Mucosa of rectum (tissue), 2 donors: ENCODE data around the gene MCEE.
"Not testable (repeated sequence)": the region's sequence is repeated elsewhere in the genome, so short reads cannot be mapped to it uniquely, and the experiment has no call there.

ENCODE experiments used
- H3K27ac ChIP-seq, 2 donors: one replicate each; pipeline ENCODE4 v1.7.0; 2013; ENCODE audit warnings: inconsistent platforms in 2 of 2, low read depth in 2 of 2, low read length in 2 of 2
- H3K27me3 ChIP-seq, 2 donors: one replicate each; pipeline ENCODE4 v1.7.0; 2013; ENCODE audit warnings: low read length in 2 of 2; ENCODE audit not compliant: control insufficient read depth in 2 of 2, insufficient read depth in 2 of 2
- H3K36me3 ChIP-seq, 2 donors: one replicate each; pipeline ENCODE4 v1.7.0; 2013; ENCODE audit warnings: low read length in 2 of 2; ENCODE audit not compliant: control insufficient read depth in 2 of 2, insufficient read depth in 2 of 2
- H3K4me1 ChIP-seq, 2 donors: one replicate each; pipeline ENCODE4 v1.7.0; 2013; ENCODE audit warnings: low read length in 2 of 2, mild to moderate bottlenecking in 1 of 2; ENCODE audit not compliant: control insufficient read depth in 2 of 2, insufficient read depth in 2 of 2
- H3K4me3 ChIP-seq, 2 donors: one replicate each; pipeline ENCODE4 v1.7.0; 2013; ENCODE audit warnings: low read length in 2 of 2
- H3K9ac ChIP-seq, 2 donors: one replicate each; pipeline ENCODE4 v1.7.0; 2013; ENCODE audit warnings: low read length in 2 of 2, low read depth in 1 of 2, mild to moderate bottlenecking in 1 of 2
- H3K9me3 ChIP-seq, 2 donors: one replicate each; pipeline ENCODE4 v1.7.0; 2013; ENCODE audit warnings: low read length in 2 of 2; ENCODE audit not compliant: control insufficient read depth in 2 of 2
- donor health status: healthy.
- donor health status: Normal muscosa, but diverticular disease.

The MCEE gene

GRCh38 chr2:71106463-71106862, 23.6 kb downstream of the MCEE start:
- not testable (repeated sequence) for H3K9me3 ChIP-seq

GRCh38 chr2:71103809-71104208, 26.2 kb downstream of the MCEE start:
- Histone ChIP-seq H3K27me3 (no peaks in the 10 kb centered on the region), H3K4me1 (no peaks in the 10 kb centered on the region), H3K4me3 (no peak overlapping the region), H3K9ac (no peak overlapping the region), H3K9me3 (no peaks in the 10 kb centered on the region), H3K36me3 (no peaks in the 10 kb centered on the region), H3K27ac (no peak overlapping the region)

More at GRCh38 chr2:71106463-71106862, 23.6 kb downstream of the MCEE start:
- H3K27ac ChIP-seq, H3K36me3 ChIP-seq, H3K9ac ChIP-seq, H3K4me1 ChIP-seq, H3K4me3 ChIP-seq, H3K27me3 ChIP-seq: not testable (repeated sequence)

- H3K4me3 ChIP-seq = no peak overlapping the region
Measured at GRCh38 chr2:71102981-71103681, 26.9 kb downstream of the MCEE start.

GRCh38 chr2:71101656-71102055, 28.4 kb downstream of the MCEE start:
- Histone ChIP-seq H3K4me1 (no peaks in the 10 kb centered on the region), H3K4me3 (no peak overlapping the region)

More at GRCh38 chr2:71102981-71103681, 26.9 kb downstream of the MCEE start:
- no peaks in the 10 kb centered on the region for H3K4me1 ChIP-seq
- H3K36me3 ChIP-seq = no peaks in the 10 kb centered on the region
- H3K27ac ChIP-seq = no peak overlapping the region
- H3K9ac ChIP-seq = no peak overlapping the region
- no peaks in the 10 kb centered on the region for H3K27me3 ChIP-seq
- H3K9me3 ChIP-seq = no peaks in the 10 kb centered on the region

GRCh38 chr2:71100195-71100964, 29.6 kb downstream of the MCEE start:
- Histone ChIP-seq H3K9me3 (no peaks in the 10 kb centered on the region), H3K4me3 (no peak overlapping the region), H3K36me3 (no peaks in the 10 kb centered on the region), H3K27me3 (no peaks in the 10 kb centered on the region), H3K9ac (no peak overlapping the region), H3K27ac (no peak overlapping the region), H3K4me1 (no peaks in the 10 kb centered on the region)

More at GRCh38 chr2:71101656-71102055, 28.4 kb downstream of the MCEE start:
- Histone ChIP-seq H3K27ac (no peak overlapping the region), H3K27me3 (no peaks in the 10 kb centered on the region), H3K9ac (no peak overlapping the region), H3K9me3 (no peaks in the 10 kb centered on the region), H3K36me3 (no peaks in the 10 kb centered on the region)

GRCh38 chr2:71092491-71093260, 37.4 kb downstream of the MCEE start:
- not testable (repeated sequence) for H3K9ac ChIP-seq, H3K27me3 ChIP-seq, H3K4me3 ChIP-seq, H3K27ac ChIP-seq, H3K36me3 ChIP-seq, H3K4me1 ChIP-seq, H3K9me3 ChIP-seq

- not testable (repeated sequence) for H3K9me3 ChIP-seq, H3K9ac ChIP-seq, H3K4me3 ChIP-seq, H3K27me3 ChIP-seq, H3K36me3 ChIP-seq, H3K4me1 ChIP-seq, H3K27ac ChIP-seq
Measured at GRCh38 chr2:71091808-71092207, 38.2 kb downstream of the MCEE start.

GRCh38 chr2:71089475-71089874, 40.6 kb downstream of the MCEE start:
- H3K27me3 ChIP-seq, H3K9ac ChIP-seq, H3K4me3 ChIP-seq, H3K4me1 ChIP-seq, H3K9me3 ChIP-seq, H3K27ac ChIP-seq, H3K36me3 ChIP-seq: not testable (repeated sequence)

GRCh38 chr2:71085325-71086003, 44.6 kb downstream of the MCEE start:
- not testable (repeated sequence) for H3K9me3 ChIP-seq, H3K9ac ChIP-seq, H3K4me1 ChIP-seq, H3K27ac ChIP-seq, H3K36me3 ChIP-seq, H3K27me3 ChIP-seq, H3K4me3 ChIP-seq
